ENCODE results near the gene TMEM170A. TPM values are rescaled to one million over a fixed set of nuclear protein-coding genes. Genes with fewer than 3 reads are reported as not detected.
A peak's percentile ranks its signal among the peaks of the same experiment; 100 is the strongest.

Gene TMEM170A
- total RNA-seq, 1 experiment from 2014 or later: 45.6 TPM

DNA sequence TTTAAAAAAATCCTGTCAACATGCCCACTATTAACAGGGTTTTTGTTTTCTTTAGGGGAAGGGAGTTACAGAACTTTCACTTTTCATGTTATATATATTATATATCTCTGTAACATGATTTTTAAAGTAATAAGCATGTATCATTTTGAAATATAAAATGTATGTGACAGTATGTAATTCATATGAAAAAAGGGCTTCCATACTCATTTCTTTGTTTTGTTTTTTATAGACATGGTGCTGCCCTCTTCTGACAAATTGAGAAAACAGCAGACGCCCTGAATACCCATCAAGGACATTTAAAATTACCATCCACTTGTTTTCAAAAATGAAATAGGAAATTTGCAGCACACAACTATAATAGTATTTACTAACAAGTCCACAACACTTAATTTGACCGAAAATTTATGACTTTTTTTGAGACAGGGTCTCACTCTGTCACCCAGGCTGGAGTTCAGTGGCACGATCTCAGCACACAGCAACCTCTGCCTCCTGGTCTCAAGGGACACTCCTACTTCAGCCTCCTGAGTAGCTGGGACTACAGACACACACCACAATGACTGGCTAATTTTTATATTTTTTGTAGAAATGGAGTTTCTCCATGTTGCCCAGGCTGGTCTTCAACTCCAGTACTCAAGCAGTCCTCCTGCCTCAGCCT lies 61.5 kb downstream of the TMEM170A start:
- POLR2A ChIA-PET: no interaction called here
- TF ChIP-seq, protein P1, sequence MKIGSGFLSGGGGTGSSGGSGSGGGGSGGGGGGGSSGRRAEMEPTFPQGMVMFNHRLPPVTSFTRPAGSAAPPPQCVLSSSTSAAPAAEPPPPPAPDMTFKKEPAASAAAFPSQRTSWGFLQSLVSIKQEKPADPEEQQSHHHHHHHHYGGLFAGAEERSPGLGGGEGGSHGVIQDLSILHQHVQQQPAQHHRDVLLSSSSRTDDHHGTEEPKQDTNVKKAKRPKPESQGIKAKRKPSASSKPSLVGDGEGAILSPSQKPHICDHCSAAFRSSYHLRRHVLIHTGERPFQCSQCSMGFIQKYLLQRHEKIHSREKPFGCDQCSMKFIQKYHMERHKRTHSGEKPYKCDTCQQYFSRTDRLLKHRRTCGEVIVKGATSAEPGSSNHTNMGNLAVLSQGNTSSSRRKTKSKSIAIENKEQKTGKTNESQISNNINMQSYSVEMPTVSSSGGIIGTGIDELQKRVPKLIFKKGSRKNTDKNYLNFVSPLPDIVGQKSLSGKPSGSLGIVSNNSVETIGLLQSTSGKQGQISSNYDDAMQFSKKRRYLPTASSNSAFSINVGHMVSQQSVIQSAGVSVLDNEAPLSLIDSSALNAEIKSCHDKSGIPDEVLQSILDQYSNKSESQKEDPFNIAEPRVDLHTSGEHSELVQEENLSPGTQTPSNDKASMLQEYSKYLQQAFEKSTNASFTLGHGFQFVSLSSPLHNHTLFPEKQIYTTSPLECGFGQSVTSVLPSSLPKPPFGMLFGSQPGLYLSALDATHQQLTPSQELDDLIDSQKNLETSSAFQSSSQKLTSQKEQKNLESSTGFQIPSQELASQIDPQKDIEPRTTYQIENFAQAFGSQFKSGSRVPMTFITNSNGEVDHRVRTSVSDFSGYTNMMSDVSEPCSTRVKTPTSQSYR (CRISPR knock-in tag; IDR thresholded peaks at IDR 0.05): no peak
- peaks cover 29% of the 10 kb centered on the region for H3K36me3 Mint-ChIP-seq
- DNase-seq (ENCODE audit: low spot score) (no peak), ATAC-seq (peak; percentile 56)
- H3K4me3 Mint-ChIP-seq: no peak overlapping the region
- H3K4me1 Mint-ChIP-seq: no peaks in the 10 kb centered on the region
- no peaks in the 10 kb centered on the region for H3K9me3 Mint-ChIP-seq
- no peaks in the 10 kb centered on the region for H3K27me3 Mint-ChIP-seq (ENCODE audit: low read depth)
- H3K27ac Mint-ChIP-seq: no peak overlapping the region
- CTCF ChIA-PET: interaction anchor here (0.6 to 1.4 kb wide), 8 partner anchors 9 to 204 kb away, joined by 3 to 8 read pairs (median 3); no protein-coding TSS in a partner anchor

DNA sequence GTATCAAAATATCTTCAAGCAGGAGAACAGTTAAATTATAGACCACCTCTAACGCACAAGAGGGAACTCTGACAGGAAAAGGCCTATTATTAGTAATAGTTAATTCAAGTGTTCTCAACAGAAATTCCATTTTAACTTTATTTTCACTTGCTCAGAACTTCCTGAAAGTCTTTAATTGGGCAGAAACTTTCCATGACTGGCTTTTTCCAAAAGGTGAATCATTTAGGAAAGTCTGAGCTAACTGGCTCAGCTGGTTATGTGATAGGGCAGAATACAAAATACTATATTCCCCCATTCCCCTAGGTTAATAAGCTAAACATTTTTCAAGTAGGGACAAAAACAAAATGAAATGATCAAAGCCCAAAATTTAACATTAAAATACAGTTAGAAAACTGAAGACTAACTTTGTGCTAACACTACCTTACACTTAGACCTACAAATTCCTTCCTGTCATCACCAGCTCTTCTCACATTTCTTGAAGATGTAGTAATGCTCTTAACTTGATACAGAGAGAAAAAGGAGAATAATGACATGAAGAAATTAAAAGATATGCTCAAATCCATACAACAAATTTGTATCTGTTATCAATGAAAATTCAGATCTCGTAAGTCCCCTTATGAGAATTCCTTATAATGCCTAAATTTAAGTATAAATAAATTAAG lies 62.2 kb downstream of the TMEM170A start:
- Mint-ChIP-seq H3K27me3 (ENCODE audit: low read depth) (no peaks in the 10 kb centered on the region), H3K4me3 (no peak overlapping the region), H3K27ac (0 out of 2 replicates have a peak overlapping the region, but pooled peaks have one; percentile 55), H3K4me1 (no peaks in the 10 kb centered on the region), H3K36me3 (peaks cover 26% of the 10 kb centered on the region), H3K9me3 (no peaks in the 10 kb centered on the region)
- DNase-seq (ENCODE audit: low spot score) (no peak), ATAC-seq (no peak)
- ChIA-PET POLR2A (no interaction called here), CTCF (interaction anchor here (0.8 to 1.3 kb wide), 2 partner anchors 10 to 17 kb away, joined by 3 read pairs; no protein-coding TSS in a partner anchor)
- TF ChIP-seq, protein P2, sequence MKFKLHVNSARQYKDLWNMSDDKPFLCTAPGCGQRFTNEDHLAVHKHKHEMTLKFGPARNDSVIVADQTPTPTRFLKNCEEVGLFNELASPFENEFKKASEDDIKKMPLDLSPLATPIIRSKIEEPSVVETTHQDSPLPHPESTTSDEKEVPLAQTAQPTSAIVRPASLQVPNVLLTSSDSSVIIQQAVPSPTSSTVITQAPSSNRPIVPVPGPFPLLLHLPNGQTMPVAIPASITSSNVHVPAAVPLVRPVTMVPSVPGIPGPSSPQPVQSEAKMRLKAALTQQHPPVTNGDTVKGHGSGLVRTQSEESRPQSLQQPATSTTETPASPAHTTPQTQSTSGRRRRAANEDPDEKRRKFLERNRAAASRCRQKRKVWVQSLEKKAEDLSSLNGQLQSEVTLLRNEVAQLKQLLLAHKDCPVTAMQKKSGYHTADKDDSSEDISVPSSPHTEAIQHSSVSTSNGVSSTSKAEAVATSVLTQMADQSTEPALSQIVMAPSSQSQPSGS (CRISPR knock-in tag; IDR thresholded peaks at IDR 0.05; ENCODE audit: borderline replicate concordance, low read depth): no peak
- TF ChIP-seq, protein P3, sequence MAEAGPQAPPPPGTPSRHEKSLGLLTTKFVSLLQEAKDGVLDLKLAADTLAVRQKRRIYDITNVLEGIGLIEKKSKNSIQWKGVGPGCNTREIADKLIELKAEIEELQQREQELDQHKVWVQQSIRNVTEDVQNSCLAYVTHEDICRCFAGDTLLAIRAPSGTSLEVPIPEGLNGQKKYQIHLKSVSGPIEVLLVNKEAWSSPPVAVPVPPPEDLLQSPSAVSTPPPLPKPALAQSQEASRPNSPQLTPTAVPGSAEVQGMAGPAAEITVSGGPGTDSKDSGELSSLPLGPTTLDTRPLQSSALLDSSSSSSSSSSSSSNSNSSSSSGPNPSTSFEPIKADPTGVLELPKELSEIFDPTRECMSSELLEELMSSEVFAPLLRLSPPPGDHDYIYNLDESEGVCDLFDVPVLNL (CRISPR knock-in tag; IDR thresholded peaks at IDR 0.05; ENCODE audit: borderline replicate concordance, low read depth): no peak
- no peak for TF ChIP-seq ZNF121 (CRISPR knock-in tag; IDR thresholded peaks at IDR 0.05)
- TF ChIP-seq, protein P4, sequence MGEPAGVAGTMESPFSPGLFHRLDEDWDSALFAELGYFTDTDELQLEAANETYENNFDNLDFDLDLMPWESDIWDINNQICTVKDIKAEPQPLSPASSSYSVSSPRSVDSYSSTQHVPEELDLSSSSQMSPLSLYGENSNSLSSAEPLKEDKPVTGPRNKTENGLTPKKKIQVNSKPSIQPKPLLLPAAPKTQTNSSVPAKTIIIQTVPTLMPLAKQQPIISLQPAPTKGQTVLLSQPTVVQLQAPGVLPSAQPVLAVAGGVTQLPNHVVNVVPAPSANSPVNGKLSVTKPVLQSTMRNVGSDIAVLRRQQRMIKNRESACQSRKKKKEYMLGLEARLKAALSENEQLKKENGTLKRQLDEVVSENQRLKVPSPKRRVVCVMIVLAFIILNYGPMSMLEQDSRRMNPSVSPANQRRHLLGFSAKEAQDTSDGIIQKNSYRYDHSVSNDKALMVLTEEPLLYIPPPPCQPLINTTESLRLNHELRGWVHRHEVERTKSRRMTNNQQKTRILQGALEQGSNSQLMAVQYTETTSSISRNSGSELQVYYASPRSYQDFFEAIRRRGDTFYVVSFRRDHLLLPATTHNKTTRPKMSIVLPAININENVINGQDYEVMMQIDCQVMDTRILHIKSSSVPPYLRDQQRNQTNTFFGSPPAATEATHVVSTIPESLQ (CRISPR knock-in tag; IDR thresholded peaks at IDR 0.05): no peak
- TF ChIP-seq, protein P5, sequence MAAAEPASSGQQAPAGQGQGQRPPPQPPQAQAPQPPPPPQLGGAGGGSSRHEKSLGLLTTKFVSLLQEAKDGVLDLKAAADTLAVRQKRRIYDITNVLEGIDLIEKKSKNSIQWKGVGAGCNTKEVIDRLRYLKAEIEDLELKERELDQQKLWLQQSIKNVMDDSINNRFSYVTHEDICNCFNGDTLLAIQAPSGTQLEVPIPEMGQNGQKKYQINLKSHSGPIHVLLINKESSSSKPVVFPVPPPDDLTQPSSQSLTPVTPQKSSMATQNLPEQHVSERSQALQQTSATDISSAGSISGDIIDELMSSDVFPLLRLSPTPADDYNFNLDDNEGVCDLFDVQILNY (CRISPR knock-in tag; IDR thresholded peaks at IDR 0.05): no peak
- TF ChIP-seq, protein P6, sequence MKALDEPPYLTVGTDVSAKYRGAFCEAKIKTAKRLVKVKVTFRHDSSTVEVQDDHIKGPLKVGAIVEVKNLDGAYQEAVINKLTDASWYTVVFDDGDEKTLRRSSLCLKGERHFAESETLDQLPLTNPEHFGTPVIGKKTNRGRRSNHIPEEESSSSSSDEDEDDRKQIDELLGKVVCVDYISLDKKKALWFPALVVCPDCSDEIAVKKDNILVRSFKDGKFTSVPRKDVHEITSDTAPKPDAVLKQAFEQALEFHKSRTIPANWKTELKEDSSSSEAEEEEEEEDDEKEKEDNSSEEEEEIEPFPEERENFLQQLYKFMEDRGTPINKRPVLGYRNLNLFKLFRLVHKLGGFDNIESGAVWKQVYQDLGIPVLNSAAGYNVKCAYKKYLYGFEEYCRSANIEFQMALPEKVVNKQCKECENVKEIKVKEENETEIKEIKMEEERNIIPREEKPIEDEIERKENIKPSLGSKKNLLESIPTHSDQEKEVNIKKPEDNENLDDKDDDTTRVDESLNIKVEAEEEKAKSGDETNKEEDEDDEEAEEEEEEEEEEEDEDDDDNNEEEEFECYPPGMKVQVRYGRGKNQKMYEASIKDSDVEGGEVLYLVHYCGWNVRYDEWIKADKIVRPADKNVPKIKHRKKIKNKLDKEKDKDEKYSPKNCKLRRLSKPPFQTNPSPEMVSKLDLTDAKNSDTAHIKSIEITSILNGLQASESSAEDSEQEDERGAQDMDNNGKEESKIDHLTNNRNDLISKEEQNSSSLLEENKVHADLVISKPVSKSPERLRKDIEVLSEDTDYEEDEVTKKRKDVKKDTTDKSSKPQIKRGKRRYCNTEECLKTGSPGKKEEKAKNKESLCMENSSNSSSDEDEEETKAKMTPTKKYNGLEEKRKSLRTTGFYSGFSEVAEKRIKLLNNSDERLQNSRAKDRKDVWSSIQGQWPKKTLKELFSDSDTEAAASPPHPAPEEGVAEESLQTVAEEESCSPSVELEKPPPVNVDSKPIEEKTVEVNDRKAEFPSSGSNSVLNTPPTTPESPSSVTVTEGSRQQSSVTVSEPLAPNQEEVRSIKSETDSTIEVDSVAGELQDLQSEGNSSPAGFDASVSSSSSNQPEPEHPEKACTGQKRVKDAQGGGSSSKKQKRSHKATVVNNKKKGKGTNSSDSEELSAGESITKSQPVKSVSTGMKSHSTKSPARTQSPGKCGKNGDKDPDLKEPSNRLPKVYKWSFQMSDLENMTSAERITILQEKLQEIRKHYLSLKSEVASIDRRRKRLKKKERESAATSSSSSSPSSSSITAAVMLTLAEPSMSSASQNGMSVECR (CRISPR knock-in tag; IDR thresholded peaks at IDR 0.05; ENCODE audit: borderline replicate concordance): no peak
- TF ChIP-seq, protein P7, sequence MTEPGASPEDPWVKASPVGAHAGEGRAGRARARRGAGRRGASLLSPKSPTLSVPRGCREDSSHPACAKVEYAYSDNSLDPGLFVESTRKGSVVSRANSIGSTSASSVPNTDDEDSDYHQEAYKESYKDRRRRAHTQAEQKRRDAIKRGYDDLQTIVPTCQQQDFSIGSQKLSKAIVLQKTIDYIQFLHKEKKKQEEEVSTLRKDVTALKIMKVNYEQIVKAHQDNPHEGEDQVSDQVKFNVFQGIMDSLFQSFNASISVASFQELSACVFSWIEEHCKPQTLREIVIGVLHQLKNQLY (CRISPR knock-in tag; IDR thresholded peaks at IDR 0.05): no peak

All from WTC11 (cell line).